Sigmoid colon (tissue), 3 donors: ENCODE data around the gene RPS27.

ENCODE experiments used
- CTCF ChIP-seq, 4 experiments: fragments of 450-650 bp in 3 of 4; fragments of 200-600 bp in 1 of 4; IDR thresholded peaks; one replicate each; pipeline ENCODE4 v1.5.1; 2016 to 2019; ENCODE audit warnings: antibody characterized with exemption in 4 of 4, mild to moderate bottlenecking in 3 of 4, moderate library complexity in 2 of 4
- POLR2A ChIP-seq, 2 donors: fragments of 450-650 bp; IDR thresholded peaks; one replicate each; pipeline ENCODE4 v1.6.1; 2016; ENCODE audit warnings: antibody characterized with exemption in 2 of 2, mild to moderate bottlenecking in 2 of 2, moderate library complexity in 2 of 2

- TF ChIP-seq CTCF (IDR thresholded peaks at IDR 0.05) (no peak), POLR2A (IDR thresholded peaks at IDR 0.05) (no peak)
Measured at GRCh38 chr1:153973071-153973470, 17.5 kb upstream of the RPS27 start.
